ENCODE results near the gene PLA2G1B.

GRCh38 chr12:120362516-120363273 lies 35.1 kb upstream of the PLA2G1B start:
- TF ChIP-seq POLR2A (IDR thresholded peaks at IDR 0.05), result no peak
- TF ChIP-seq CTCF (IDR thresholded peaks at IDR 0.05), result no peak

Measured in sigmoid colon (tissue), 3 donors.